Measurements from ENCODE around the gene LPP.

GRCh38 chr3:188320757-188321156, 166.8 kb downstream of the LPP start:
- TF ChIP-seq REST (IDR thresholded peaks at IDR 0.05; ENCODE audit: insufficient replicate concordance, low read depth) (no peak), CTCF (IDR thresholded peaks at IDR 0.05; ENCODE audit: insufficient read depth, low read length) (no peak), POLR2AphosphoS5 (IDR thresholded peaks at IDR 0.05; ENCODE audit: low read depth) (no peak), GABPA (IDR thresholded peaks at IDR 0.05; ENCODE audit: low read depth) (no peak), SPI1 (IDR thresholded peaks at IDR 0.05; ENCODE audit: borderline replicate concordance, low read depth) (no peak)
